SHP77 treated with DMSO at 0.1 percent for 48 hours (cell line): ENCODE results near the gene OCA2.
"Not testable (repeated sequence)": the region's sequence is repeated elsewhere in the genome, so short reads cannot be mapped to it uniquely, and the experiment has no call there.

Experiments
- DNase-seq: peaks from one replicate; lab custom pipeline; 2025; lab: John Stamatoyannopoulos, UW

OCA2 gene

DNA sequence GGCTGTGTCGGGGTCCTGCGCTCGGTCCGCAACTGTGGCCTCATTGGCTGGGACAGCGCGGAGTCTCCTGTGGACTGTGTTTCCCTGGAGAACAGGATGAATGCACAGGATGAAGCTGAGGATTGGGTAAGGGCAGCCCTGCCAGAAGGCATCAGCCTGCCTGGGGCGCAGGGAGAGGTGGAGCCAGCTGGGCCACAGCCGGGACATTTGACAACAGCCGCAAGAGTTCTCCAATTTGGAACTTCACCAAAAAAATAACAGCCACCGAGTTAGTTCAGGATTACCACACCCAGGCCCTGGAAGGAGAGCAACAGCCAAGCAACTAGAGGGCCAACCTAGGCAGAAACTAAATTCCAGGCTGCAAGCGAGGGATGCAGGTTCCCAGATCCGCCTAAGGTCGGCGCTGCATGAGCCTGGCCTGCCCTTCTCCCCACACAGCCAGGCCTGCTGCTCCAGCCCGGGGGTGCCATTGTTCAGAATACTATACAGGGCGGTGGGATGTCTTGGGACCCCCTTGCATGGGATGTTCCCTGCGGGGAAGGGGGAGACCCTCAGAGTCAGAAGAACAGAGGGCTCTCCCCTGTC lies 229.3 kb downstream of the OCA2 start:
- DNase-seq, result no peak

GRCh38 chr15:27868828-27869404 lies 230.2 kb downstream of the OCA2 start:
- DNase-seq, result no peak

GRCh38 chr15:27867861-27868260 lies 231.3 kb downstream of the OCA2 start:
- no peak for DNase-seq

- no peak for DNase-seq
These were observed 232.5 kb downstream of the OCA2 start for GRCh38 chr15:27866505-27867165.

DNA sequence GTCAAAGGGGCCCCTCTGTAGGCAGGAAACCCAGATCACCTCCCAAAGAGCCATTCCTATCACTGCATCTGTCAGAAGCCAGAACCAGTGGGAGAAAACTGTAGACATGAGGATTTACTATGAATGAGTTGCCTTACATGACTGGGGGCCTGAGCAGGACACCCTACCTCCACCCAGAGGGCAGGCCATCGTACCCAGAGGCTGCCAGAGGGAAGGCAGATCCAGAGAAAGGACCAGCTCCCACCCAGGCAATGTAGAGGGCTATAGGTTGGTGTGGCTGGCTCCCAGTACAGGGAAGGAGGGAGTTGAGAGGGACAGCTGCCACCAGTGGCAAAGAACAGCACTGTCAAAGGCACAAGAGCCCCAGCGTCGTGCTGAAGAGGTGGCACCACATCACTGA lies 233.2 kb downstream of the OCA2 start:
- no peak for DNase-seq

DNA sequence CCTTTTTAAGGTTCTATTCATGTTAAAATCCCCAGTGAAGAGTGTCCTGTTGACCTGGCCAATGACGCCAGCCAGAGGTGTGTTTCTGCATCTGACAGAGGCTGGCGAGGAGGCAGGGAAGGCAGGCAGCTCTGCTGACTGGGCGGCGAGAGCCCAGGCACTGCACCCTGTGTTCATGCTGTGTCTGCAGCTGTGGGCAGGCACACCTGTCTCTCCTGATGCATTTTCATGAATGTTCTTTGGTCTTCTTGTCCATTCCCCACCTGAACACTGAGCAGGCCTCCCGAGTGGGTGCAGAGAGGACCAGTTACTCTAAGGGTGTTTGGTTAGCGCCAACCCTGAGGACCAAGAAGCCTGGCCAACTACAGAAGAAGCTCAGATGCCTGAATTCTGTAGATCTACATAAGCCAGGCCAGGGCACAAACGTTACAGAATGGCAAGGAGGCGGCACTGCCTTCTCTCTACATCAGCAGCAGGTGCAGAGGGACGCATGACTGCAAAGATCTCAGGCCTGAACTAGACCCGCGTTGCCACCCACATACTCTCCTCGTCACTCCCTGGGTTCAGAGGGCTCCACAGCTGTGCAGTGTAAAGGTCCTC lies 233.7 kb downstream of the OCA2 start:
- DNase-seq, result no peak

DNA sequence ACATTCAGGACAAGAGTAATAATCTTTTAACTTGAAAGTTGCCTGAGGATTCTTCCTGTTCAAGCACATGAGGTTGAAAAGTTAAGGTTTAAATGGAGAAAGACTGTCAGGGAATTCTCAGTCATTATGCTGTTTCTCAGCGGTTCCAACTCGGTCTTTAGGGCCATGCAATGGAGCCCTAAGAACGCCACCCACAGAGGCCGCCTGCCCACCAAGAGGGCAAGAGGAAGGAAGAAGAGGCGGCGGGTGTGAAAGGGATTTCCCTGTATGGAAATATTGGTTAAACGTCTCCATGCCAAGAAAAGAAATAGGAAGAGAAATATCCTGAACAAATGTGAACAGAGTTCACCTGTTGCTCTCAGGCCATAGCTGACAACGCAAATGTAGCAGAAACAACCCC lies 234.4 kb downstream of the OCA2 start:
- DNase-seq, result no peak

- DNase-seq, result no peak
These were observed 235.0 kb downstream of the OCA2 start for GRCh38 chr15:27864086-27864485.

- DNase-seq, result no peak
These were observed 236.1 kb downstream of the OCA2 start for GRCh38 chr15:27863000-27863399.

GRCh38 chr15:27861171-27861570 lies 237.9 kb downstream of the OCA2 start:
- no peak for DNase-seq

- no peak for DNase-seq
These were observed 244.0 kb downstream of the OCA2 start for GRCh38 chr15:27855137-27855536.

GRCh38 chr15:27854601-27855000 lies 244.5 kb downstream of the OCA2 start:
- DNase-seq, result no peak

DNA sequence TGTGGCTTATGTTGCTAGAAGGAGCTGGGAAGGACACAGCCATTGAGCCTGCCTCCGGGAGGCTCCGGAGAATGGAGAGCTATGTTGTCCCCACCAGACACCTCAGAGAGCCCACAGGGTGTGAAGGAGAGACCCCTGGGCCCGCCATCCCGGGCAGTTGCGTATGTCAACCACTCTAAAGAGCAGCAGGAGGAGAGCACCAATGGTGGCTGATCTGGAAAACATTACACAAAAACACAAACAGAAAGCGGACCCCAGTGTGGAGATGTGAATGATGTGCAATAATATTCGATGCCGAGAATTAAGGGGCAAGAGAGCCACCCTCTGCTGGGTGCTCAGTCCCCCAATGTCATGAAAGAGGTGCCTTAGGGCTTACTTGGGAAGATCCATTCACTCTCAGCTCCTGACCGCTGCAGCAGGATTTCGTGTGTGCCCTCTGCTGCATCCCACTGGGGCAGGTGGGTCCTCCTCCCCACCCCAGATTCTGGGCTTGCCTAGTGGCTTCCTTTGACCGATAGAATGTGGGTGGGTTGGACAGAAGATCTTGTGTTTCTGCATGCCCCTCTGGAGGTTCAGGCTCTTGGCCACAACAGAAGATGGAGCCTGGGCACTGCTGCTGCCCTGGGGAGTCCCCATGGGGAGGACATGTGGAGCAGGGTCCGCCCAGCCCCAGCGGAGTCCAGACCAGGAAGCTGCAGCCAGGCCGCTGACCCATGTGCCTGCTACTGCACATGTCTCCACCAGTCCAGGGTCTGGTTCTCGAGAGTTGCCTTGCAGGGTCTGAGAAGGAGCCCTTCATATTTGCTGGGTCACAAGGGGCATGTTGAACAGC lies 245.3 kb downstream of the OCA2 start:
- DNase-seq, result no peak

GRCh38 chr15:27851858-27852210 lies 247.3 kb downstream of the OCA2 start:
- no peak for DNase-seq

GRCh38 chr15:27850981-27851857 lies 247.9 kb downstream of the OCA2 start:
- DNase-seq, result no peak

GRCh38 chr15:27850050-27850449 lies 249.1 kb downstream of the OCA2 start:
- DNase-seq, result no peak

DNA sequence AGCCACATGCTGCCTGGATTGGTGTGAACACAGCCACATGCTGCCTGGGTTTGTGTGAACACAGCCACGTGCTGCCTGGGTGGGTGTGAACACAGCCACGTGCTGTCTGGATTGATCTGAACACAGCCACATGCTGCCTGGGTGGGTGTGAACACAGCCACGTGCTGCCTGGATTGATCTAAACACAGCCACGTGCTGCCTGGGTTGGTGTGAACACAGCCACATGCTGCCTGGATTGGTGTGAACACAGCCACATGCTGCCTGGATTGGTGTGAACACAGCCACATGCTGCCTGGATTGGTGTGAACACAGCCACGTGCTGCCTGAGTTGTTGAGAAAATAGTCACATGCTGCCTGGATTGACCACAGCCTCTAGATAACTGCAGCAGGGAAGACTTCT lies 250.2 kb downstream of the OCA2 start:
- not testable (repeated sequence) for DNase-seq

GRCh38 chr15:27847775-27848710 lies 251.1 kb downstream of the OCA2 start:
- no peak for DNase-seq

DNA sequence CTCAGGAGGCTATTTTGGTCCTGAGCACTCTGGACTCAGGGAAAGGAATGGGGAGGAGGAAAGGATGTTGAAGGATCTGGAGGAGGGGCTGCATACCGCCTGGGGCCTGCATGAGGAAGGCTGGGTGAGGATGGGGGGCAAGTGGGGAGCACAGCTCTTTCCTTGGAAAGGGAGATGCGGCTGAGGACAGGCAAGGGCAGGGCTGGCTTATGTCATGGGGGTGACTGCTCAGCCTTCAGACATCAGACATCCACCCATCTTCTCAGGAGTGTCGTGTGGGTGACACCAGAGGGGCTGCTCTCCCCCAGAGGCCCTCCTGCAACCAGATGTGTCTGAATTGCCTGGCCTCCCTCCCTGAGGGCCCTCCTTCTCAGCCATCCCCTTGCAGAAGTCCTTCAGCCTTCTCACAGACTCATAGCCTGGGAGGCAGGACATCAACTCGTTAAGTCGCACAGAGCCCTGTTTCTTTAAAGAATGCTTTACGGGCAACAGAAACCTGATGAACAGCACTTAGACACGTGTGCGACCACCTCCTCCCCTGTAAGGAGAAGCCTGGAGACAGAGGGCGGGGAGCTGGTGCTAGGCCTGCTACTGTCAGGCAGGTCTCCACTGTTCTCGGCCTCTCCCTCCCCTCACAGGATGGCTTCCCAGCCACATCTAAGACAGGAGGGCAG lies 252.3 kb downstream of the OCA2 start:
- DNase-seq, result no peak
